Measurements from ENCODE around the gene TRAPPC8. TPM values are rescaled to one million over a fixed set of nuclear protein-coding genes. Genes with fewer than 3 reads are reported as not detected.

TRAPPC8 gene
- 41.3 and 46.4 TPM in 2 replicates for total RNA-seq

- H3K27ac Mint-ChIP-seq: peak within 1 kb of the TSS; percentile 99
- H3K36me3 Mint-ChIP-seq (ENCODE audit: low read depth): peaks cover 22% of the 10 kb centered on the region
- no peaks in the 10 kb centered on the region for H3K27me3 Mint-ChIP-seq (ENCODE audit: low read depth)
- no peaks in the 10 kb centered on the region for H3K9me3 Mint-ChIP-seq
- DNase-seq (ENCODE audit: low spot score): peak; percentile 89
- H3K4me3 Mint-ChIP-seq (ENCODE audit: low read depth): peak within 1 kb of the TSS; percentile 100
- peaks cover 41% of the 10 kb centered on the region for H3K4me1 Mint-ChIP-seq (ENCODE audit: low read depth)
- intact Hi-C loops (cut with micrococcal nuclease): loop anchor here (1.0 to 5.0 kb wide), 5 partner anchors 75 to 286 kb away; partner anchors contain the start of gene RNF125
Observed at GRCh38 chr18:31942999-31943877, at the start of gene TRAPPC8. TSS of gene TRAPPC8 (minus strand) at chr18:31943128. CDS start at chr18:31942764, 364 bp downstream.

- H3K9me3 Mint-ChIP-seq: no peaks in the 10 kb centered on the region
- H3K36me3 Mint-ChIP-seq (ENCODE audit: low read depth): no peaks in the 10 kb centered on the region
- no peak for DNase-seq (ENCODE audit: low spot score)
- intact Hi-C loops (cut with micrococcal nuclease): no loop called here
- no peak overlapping the region for H3K27ac Mint-ChIP-seq
- no peak overlapping the region for H3K4me3 Mint-ChIP-seq (ENCODE audit: low read depth)
- H3K4me1 Mint-ChIP-seq (ENCODE audit: low read depth): peaks cover 2% of the 10 kb centered on the region
- peaks cover 4% of the 10 kb centered on the region for H3K27me3 Mint-ChIP-seq (ENCODE audit: low read depth)
Observed at GRCh38 chr18:31990823-31991222, 47.9 kb upstream of the TRAPPC8 start.

GRCh38 chr18:31983976-31984375, 41.0 kb upstream of the TRAPPC8 start:
- intact Hi-C loops (cut with micrococcal nuclease): no loop called here
- Mint-ChIP-seq H3K27ac (no peak overlapping the region), H3K36me3 (ENCODE audit: low read depth) (peaks cover 5% of the 10 kb centered on the region), H3K9me3 (peaks cover 9% of the 10 kb centered on the region), H3K4me3 (ENCODE audit: low read depth) (no peak overlapping the region), H3K4me1 (ENCODE audit: low read depth) (peaks cover 14% of the 10 kb centered on the region), H3K27me3 (ENCODE audit: low read depth) (peaks cover 2% of the 10 kb centered on the region)
- DNase-seq (ENCODE audit: low spot score): no peak

GRCh38 chr18:31983020-31983419, 40.1 kb upstream of the TRAPPC8 start:
- peaks cover 2% of the 10 kb centered on the region for H3K27me3 Mint-ChIP-seq (ENCODE audit: low read depth)
- intact Hi-C loops (cut with micrococcal nuclease): no loop called here
- no peak for DNase-seq (ENCODE audit: low spot score)
- no peak overlapping the region for H3K27ac Mint-ChIP-seq
- H3K36me3 Mint-ChIP-seq (ENCODE audit: low read depth): peaks cover 10% of the 10 kb centered on the region
- no peak overlapping the region for H3K4me3 Mint-ChIP-seq (ENCODE audit: low read depth)
- H3K4me1 Mint-ChIP-seq (ENCODE audit: low read depth): peaks cover 14% of the 10 kb centered on the region
- peaks cover 19% of the 10 kb centered on the region for H3K9me3 Mint-ChIP-seq

- peaks cover 13% of the 10 kb centered on the region for H3K36me3 Mint-ChIP-seq (ENCODE audit: low read depth)
- peaks cover 39% of the 10 kb centered on the region for H3K9me3 Mint-ChIP-seq
- no peak overlapping the region for H3K27ac Mint-ChIP-seq
- no peak overlapping the region for H3K4me3 Mint-ChIP-seq (ENCODE audit: low read depth)
- intact Hi-C loops (cut with micrococcal nuclease): no loop called here
- H3K27me3 Mint-ChIP-seq (ENCODE audit: low read depth): no peaks in the 10 kb centered on the region
- no peak for DNase-seq (ENCODE audit: low spot score)
- peaks cover 14% of the 10 kb centered on the region for H3K4me1 Mint-ChIP-seq (ENCODE audit: low read depth)
Observed at GRCh38 chr18:31980863-31981262, 37.9 kb upstream of the TRAPPC8 start.

GRCh38 chr18:31979714-31980113, 36.8 kb upstream of the TRAPPC8 start:
- intact Hi-C loops (cut with micrococcal nuclease): loop anchor here (5.0 kb wide), 1 partner anchor 38 kb away; the partner anchor contains the start of gene RNF125
- Mint-ChIP-seq H3K27me3 (ENCODE audit: low read depth) (no peaks in the 10 kb centered on the region), H3K9me3 (peaks cover 51% of the 10 kb centered on the region), H3K4me1 (ENCODE audit: low read depth) (peaks cover 12% of the 10 kb centered on the region), H3K27ac (no peak overlapping the region), H3K4me3 (ENCODE audit: low read depth) (no peak overlapping the region), H3K36me3 (ENCODE audit: low read depth) (peaks cover 13% of the 10 kb centered on the region)
- no peak for DNase-seq (ENCODE audit: low spot score)

GRCh38 chr18:31978616-31979015, 35.7 kb upstream of the TRAPPC8 start:
- DNase-seq (ENCODE audit: low spot score): no peak
- H3K27ac Mint-ChIP-seq: no peak overlapping the region
- intact Hi-C loops (cut with micrococcal nuclease): loop anchor here (5.0 kb wide), 1 partner anchor 39 kb away; the partner anchor contains the start of gene RNF125
- no peaks in the 10 kb centered on the region for H3K27me3 Mint-ChIP-seq (ENCODE audit: low read depth)
- peaks cover 20% of the 10 kb centered on the region for H3K36me3 Mint-ChIP-seq (ENCODE audit: low read depth)
- peaks cover 6% of the 10 kb centered on the region for H3K4me1 Mint-ChIP-seq (ENCODE audit: low read depth)
- H3K4me3 Mint-ChIP-seq (ENCODE audit: low read depth): no peak overlapping the region
- peaks cover 61% of the 10 kb centered on the region for H3K9me3 Mint-ChIP-seq

GRCh38 chr18:31977270-31977872, 34.4 kb upstream of the TRAPPC8 start:
- Mint-ChIP-seq H3K27ac (no peak overlapping the region), H3K4me3 (ENCODE audit: low read depth) (no peak overlapping the region), H3K4me1 (ENCODE audit: low read depth) (no peaks in the 10 kb centered on the region), H3K9me3 (peaks cover 66% of the 10 kb centered on the region), H3K36me3 (ENCODE audit: low read depth) (peaks cover 20% of the 10 kb centered on the region), H3K27me3 (ENCODE audit: low read depth) (no peaks in the 10 kb centered on the region)
- no peak for DNase-seq (ENCODE audit: low spot score)
- intact Hi-C loops (cut with micrococcal nuclease): loop anchor here (5.0 kb wide), 1 partner anchor 40 kb away; the partner anchor contains the start of gene RNF125

GRCh38 chr18:31976242-31976641, 33.3 kb upstream of the TRAPPC8 start:
- Mint-ChIP-seq H3K27me3 (ENCODE audit: low read depth) (no peaks in the 10 kb centered on the region), H3K27ac (no peak overlapping the region), H3K4me1 (ENCODE audit: low read depth) (no peaks in the 10 kb centered on the region), H3K36me3 (ENCODE audit: low read depth) (peaks cover 20% of the 10 kb centered on the region), H3K4me3 (ENCODE audit: low read depth) (no peak overlapping the region), H3K9me3 (peaks cover 69% of the 10 kb centered on the region)
- no peak for DNase-seq (ENCODE audit: low spot score)
- intact Hi-C loops (cut with micrococcal nuclease): loop anchor here (5.0 kb wide), 1 partner anchor 41 kb away; the partner anchor contains the start of gene RNF125

GRCh38 chr18:31973929-31974546, 31.1 kb upstream of the TRAPPC8 start:
- H3K36me3 Mint-ChIP-seq (ENCODE audit: low read depth): peaks cover 15% of the 10 kb centered on the region
- peaks cover 3% of the 10 kb centered on the region for H3K27me3 Mint-ChIP-seq (ENCODE audit: low read depth)
- no peak overlapping the region for H3K27ac Mint-ChIP-seq
- H3K9me3 Mint-ChIP-seq: peaks cover 60% of the 10 kb centered on the region
- intact Hi-C loops (cut with micrococcal nuclease): no loop called here
- no peaks in the 10 kb centered on the region for H3K4me1 Mint-ChIP-seq (ENCODE audit: low read depth)
- DNase-seq (ENCODE audit: low spot score): no peak
- H3K4me3 Mint-ChIP-seq (ENCODE audit: low read depth): no peak overlapping the region

- Mint-ChIP-seq H3K4me1 (ENCODE audit: low read depth) (no peaks in the 10 kb centered on the region), H3K9me3 (peaks cover 28% of the 10 kb centered on the region), H3K36me3 (ENCODE audit: low read depth) (peaks cover 7% of the 10 kb centered on the region), H3K27me3 (ENCODE audit: low read depth) (peaks cover 3% of the 10 kb centered on the region), H3K4me3 (ENCODE audit: low read depth) (no peak overlapping the region), H3K27ac (no peak overlapping the region)
- DNase-seq (ENCODE audit: low spot score): no peak
- intact Hi-C loops (cut with micrococcal nuclease): no loop called here
Observed at GRCh38 chr18:31970617-31971016, 27.7 kb upstream of the TRAPPC8 start.

- DNase-seq (ENCODE audit: low spot score): no peak
- no peak overlapping the region for H3K4me3 Mint-ChIP-seq (ENCODE audit: low read depth)
Observed at GRCh38 chr18:31965316-31965970, 22.5 kb upstream of the TRAPPC8 start.

More at GRCh38 chr18:31965316-31965970, 22.5 kb upstream of the TRAPPC8 start:
- intact Hi-C loops (cut with micrococcal nuclease): no loop called here
- Mint-ChIP-seq H3K9me3 (no peaks in the 10 kb centered on the region), H3K27ac (no peak overlapping the region), H3K4me1 (ENCODE audit: low read depth) (peaks cover 1% of the 10 kb centered on the region), H3K27me3 (ENCODE audit: low read depth) (no peaks in the 10 kb centered on the region), H3K36me3 (ENCODE audit: low read depth) (no peaks in the 10 kb centered on the region)

Data from activated T-helper 2 cell treated with anti-CD3 and anti-CD28 coated beads, Interferon-gamma antibody, Interleukin-2, Interleukin-4, amounts not matched to agents 10 μg/mL and 5 μg/mL and 100 μg/mL, durations not matched to agents 14 hours and 24 hours and 36 hours (primary cell).